Hepatocyte (in vitro differentiated cells): ENCODE results near the gene ZNF189.

Experiments used
- CTCF ChIP-seq: fragments of 200-600 bp; sonication (generic); IDR thresholded peaks from 2 replicates; pipeline ENCODE4 v1.5.1; 2016; ENCODE audit warnings: antibody characterized with exemption, mild to moderate bottlenecking; ENCODE audit not compliant: poor library complexity
- EZH2 ChIP-seq: fragments of 200-600 bp; sonication (generic); IDR thresholded peaks from 2 replicates; pipeline ENCODE4 v1.6.1; 2016; ENCODE audit warnings: antibody characterized with exemption, mild to moderate bottlenecking, borderline replicate concordance
- EZH2phosphoT487 ChIP-seq: fragments of 200-600 bp; sonication (generic); IDR thresholded peaks from one replicate; pipeline ENCODE4 v1.6.1; 2018; ENCODE audit warnings: antibody characterized with exemption, mild to moderate bottlenecking, low read depth, moderate library complexity; ENCODE audit not compliant: unreplicated experiment, severe bottlenecking

GRCh38 chr9:101350285-101350684 is 48.4 kb upstream of the ZNF189 start:
- TF ChIP-seq CTCF (no peak), EZH2 (no peak), EZH2phosphoT487 (no peak)
